Measurements from ENCODE around the gene TRIM52.

DNA sequence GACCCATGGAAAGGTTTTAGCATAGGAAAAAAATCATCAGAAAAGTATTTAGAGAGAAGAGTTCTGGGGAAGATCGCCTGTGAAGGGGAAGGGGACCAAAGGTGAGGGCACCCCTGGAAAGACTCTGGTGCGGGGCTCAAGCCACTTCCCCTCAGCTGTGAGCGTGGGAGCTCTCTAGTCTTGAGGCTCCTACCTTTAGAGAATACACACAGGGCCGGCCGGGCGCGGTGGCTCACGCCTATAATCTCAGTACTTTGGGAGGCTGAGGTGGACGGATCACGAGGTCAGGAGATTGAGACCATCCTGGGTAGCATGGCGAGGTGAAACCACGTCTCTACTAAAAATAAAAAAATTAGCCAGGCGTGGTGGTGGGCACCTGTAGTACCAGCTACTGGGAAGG lies 30.9 kb downstream of the TRIM52 start:
- TF ChIP-seq CTCF (IDR thresholded peaks at IDR 0.05), result no peak
- no peak for TF ChIP-seq POLR2AphosphoS5 (IDR thresholded peaks at IDR 0.05)
- TF ChIP-seq POLR2A (IDR thresholded peaks at IDR 0.05), result no peak
